HG02642 (cell line): ENCODE data around the gene GPR137C.

Experiments
- ATAC-seq: cut with Tn5 transposase; IDR thresholded peaks from one replicate; pipeline ENCODE4 v1.9.1; 2021; ENCODE audit warnings: mild to moderate bottlenecking; ENCODE audit not compliant: unreplicated experiment, poor library complexity

Gene GPR137C, protein sequence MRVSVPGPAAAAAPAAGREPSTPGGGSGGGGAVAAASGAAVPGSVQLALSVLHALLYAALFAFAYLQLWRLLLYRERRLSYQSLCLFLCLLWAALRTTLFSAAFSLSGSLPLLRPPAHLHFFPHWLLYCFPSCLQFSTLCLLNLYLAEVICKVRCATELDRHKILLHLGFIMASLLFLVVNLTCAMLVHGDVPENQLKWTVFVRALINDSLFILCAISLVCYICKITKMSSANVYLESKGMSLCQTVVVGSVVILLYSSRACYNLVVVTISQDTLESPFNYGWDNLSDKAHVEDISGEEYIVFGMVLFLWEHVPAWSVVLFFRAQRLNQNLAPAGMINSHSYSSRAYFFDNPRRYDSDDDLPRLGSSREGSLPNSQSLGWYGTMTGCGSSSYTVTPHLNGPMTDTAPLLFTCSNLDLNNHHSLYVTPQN

DNA sequence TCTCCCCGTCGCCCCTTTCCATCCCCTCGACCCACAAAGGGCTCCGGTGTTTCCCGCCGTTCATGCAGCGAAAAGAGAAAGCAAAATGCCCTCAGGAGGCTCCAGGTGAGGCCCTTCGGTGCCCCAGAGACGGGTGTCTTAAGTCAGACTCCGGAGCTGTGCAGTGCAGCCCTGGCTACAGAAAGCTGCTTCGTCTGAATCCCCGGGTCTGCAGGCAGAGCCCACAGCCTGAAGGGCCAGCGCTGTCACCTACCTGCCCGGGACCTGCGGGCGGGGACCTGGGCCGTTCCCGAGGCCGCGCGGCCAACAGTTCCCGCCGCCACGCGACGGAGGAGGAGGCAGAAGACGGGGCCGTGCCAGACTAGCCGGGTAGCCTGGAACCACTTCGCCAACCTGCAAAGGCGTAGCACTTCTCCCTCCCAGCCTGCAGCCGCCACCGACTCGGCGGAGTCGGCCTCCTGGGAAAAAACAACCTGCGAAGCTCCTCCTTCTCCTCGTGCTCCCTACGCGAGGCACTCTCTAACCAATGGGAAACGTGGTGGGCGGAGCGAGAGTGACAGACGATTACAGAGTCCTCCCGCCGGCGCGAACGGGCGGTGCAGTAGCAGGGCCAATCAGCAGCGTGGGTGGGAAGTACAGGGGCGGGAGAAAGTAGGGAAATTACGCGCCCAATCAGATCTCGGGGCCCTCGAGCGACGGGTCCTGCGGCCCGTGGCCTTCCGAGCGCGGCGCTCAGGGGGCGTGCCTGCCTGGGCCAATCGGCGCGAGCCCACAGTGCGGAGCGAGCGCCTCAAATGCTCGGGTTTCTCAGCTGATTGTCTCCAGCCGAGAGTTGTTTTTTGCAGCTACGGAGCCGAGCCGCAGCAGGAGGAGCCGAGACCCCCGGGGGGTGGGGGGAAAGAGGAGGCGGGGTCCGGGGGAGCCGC lies at the start of gene GPR137C, which contains the start of gene TXNDC16:
Gene GPR137C (plus strand): TSS at position 774 of the 926 bp plus-strand sequence. CDS start 312 bp downstream, outside the sequence.
Gene TXNDC16 (minus strand): TSS at position 443 of the 926 bp plus-strand sequence. CDS start 8,948 bp downstream, outside the sequence.
- ATAC-seq: peak; percentile 94

DNA sequence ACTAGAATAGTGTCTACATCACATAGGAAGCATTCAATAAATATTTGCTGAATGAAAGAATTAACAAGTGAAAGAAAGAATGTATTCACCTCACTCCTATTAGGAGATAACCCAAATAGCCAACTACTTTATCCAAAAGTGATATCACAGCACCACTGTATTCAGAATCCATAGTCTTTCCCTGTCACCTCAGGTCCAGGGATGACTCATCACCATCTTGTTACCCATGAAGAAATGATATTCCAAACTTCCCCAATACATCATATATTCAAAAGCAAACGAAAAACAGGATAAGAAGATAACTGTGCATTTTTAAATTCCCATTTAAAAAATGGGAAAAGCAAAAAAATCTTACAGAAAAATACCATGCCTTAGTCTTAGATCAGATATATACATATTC lies 39.4 kb upstream of the GPR137C start:
- no peak for ATAC-seq

DNA sequence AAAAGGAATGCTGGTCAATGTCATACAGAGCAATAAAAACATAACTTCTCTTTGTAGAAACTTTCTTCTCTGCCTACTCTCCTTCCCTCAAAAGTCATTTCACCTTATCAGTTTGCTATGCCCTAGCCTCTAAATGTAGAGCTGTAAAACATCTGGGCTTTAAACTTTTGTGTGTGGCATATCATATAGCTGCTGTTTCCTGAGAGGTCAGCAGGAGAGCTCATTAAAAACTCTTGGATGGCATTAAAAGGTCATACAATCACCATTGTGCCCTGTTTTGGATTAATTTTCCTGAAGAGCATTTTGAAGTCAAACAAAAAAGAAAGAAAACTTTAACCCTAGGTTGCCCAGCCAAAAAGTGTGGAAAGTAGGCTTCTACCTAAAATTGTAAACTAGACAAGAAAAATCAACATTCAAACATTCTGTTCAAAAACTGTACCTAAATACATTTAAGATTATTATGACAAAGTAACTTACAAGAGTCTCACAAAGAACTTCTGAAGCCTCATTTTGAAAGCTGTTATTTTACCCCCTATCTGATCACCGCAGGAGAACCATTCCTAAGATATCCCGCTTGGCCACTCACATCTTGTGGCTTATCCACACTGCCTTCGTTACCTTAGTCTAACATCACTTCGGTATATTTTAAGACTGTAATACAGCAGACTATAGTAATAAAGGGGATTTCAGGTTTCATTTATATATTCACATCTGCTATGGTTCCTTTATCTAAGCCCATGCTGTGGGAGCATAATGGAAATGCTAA lies 38.4 kb upstream of the GPR137C start:
- ATAC-seq: no peak

DNA sequence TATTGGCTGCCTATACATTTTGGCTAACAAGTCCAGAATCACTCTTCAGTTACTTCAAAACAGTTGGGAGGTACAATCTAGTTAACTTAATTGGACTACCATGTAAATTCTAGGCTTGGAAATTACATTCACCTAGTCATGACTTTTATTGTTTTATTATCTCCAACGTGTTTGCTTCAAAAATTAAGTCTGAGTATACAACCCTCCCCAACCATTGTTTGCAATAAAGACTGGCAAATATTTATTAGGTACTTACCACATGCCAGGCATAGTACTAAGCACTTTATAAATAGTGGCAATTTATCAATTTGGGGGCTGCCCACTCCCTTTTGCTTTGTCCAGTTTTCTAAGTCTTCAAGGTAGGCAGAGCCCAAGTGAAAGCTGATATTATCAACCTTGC lies 30.6 kb upstream of the GPR137C start:
- ATAC-seq: no peak

DNA sequence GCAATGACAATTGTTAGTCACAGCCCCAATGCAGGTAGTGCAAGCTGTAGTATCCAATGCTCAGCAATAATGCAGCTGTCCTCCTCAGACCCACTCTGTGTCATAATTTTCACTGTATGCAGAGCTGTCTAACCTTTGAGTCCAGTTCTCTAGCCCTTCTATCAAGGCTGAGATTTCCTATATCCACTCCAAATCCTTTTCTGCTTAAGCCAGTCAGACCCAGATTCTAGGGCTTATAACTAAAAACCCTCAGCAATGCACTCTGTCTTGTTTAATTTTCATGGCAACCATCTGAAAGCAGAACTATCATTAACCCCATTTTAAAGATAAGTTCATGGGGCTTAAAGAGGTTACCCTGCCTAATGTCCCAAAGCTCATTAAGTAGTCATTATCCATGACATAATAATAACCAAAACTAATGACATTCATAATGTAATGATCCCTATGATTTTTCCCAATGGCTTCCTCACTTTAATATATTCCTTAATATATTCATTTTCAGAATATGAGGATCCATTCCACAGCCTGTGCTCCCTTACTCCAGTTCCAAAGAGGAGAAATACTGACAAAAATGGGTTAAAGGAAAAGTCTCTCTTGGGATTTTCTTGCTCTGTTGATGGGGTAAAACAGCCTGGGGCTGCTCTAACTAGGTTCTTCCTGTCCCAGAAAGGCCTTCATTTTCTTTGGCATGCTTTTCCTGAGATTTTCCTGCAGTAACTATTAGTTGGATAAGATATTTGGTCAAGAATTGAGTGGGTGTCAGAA lies 29.9 kb upstream of the GPR137C start:
- no peak for ATAC-seq

DNA sequence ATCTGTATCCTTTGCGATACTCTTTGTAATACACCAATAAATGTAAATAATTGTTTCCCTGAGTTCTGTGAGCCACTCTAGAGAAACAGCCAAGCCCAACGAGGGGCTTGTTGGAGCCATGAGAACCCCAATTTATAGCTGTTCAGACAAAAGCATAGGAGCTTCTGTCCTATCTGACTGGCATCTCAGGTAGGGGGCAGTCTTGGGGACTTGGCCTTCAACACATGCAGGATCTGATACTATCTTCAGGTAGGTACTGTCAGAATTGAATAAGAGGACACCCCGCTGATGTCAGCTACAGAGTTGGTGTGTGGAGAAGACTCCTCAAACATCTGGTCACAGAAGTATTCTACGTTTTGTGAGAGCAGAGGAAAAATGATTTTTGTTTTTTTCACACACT lies 25.6 kb upstream of the GPR137C start:
- no peak for ATAC-seq

DNA sequence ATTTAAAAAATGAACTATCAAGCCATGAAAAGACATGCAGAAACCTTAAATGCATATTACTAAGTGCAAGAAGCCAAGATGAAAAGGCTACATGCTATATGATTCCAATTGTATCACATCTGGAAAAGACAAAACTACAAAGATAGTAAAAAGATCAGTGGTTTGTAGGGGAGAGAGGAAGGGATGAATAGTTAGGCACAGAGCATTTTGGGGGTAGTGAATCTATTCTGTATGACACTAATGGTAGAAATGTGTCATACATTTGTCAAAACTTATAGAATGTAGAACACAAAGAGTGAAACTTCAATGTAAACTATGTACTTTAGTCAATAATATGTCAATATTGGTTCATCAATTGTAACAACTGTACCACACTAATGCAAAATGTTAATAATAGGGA lies 21.2 kb upstream of the GPR137C start:
- ATAC-seq: no peak

DNA sequence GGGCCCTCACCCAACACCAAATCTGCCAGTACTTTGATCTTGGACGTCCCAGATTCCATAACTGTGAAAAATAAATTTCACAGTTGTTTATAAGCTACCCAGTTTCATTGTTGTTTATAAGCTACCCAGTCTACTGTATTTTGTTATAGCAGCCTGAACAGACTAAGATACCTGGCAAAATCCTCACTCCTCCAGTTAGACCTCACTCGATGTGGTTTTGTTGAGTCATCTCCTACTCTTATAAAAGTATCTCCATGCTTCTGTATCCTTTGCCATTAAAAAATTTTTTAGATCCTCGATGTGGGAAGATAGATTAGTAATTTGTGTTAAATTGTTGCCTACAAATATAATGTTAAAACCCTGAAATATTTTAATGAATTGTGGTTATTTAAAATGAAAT lies 16.4 kb upstream of the GPR137C start:
- no peak for ATAC-seq

DNA sequence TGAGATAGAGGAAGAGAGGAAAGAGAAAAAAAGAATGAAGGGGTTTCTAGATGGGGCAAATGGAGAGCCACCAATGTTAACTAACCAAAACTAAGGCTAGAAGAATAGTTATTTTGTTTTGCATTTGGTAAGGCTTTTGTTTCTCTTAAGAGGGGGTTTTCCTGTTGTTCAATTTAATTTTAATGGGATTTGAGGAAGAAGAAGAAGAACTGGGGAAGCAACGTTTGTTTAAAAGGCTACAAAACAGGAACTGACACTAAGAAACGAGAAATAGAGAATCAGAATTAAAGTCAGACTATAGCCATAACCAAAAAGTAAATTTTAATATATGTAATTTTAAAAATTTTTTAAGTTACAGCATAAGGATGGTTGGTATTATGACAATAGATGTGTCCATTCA lies 14.0 kb upstream of the GPR137C start:
- ATAC-seq: no peak

DNA sequence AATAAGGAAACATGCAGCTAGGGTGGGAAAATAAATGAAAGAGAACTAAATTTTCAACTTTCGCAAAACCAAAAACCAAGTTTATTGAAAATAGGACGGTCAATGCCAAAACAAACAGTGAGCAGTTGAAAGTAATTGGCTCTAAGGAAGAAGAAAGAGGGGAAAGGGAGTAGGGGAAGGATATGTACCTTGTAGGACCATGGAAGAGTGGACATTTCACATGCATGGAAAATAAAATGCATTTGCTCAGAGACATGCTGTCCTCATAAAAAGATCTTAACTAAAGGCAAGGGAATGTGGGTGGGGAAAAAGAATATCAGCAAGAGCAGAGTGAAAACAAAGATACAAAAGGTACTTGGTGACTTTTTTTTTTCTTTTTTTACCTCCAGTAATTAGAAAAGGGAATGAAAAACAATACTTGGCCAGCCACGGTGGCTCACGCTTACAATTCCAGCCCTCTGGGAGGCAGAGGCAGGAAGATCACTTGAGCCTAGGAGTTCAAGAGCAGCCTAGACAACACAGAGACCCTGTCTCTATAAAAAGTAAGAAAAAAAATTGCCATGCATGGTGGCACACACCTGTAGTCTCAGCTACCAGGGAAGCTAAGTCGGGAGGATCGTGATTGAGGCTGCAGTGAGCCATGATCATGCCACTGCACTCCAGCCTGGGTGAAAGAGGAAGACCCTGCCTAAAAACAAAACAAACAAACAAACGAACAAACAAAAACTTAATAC lies 6.9 kb upstream of the GPR137C start:
- ATAC-seq: no peak

DNA sequence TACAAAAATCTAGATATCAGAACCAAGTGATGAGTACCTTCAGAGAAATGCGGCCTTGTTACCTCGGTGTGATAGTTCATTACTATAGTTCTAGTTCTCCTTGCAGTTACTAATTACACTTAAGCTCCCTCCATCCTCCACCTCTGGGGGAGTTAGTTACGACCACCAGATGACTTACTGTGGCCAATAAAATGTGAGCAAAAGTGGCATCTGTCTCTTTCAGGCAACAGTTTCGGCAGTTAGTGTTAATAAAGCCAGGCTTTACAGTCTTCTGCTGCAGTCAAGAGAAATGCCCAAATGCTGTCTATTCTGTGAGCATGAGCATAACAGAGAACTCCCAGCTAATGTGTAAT lies 6.3 kb upstream of the GPR137C start:
- no peak for ATAC-seq

DNA sequence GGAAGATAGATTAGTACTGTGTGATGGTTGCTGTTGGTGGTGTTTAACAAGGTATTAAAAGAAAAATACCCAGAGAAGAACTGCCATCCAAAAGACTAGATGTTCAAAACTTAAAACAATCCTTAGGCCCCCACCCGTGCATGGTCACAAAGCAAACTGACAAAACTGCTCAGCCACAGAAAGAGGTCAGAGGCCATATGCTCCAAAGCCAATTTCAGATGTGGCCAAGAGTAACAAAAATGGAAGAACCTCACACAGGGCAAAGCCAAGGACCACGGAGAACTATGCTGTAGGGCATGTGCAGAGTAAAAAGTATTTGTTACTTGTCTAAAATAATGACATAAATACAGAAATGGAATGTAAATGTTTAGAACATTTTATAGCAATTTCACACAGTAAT lies 5.6 kb upstream of the GPR137C start:
- no peak for ATAC-seq

DNA sequence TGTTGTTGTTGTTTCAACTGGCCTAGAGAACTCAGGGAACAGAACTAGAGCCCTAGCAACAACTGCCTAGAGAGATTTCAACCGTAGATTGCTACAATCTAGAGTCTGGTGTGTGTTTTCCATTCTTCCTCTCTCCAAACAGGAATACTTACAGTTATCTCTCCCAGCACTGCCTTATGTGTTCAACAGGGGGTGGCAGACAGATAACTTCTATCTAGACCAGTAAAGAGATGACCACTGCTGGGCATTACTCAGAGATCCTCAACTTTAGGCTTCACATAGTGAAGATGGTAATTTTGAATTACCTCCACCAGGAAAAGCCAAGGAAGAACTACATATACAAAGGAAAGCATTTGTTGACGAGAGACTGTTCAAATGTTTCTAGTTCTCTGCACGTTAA lies 5.1 kb upstream of the GPR137C start:
- no peak for ATAC-seq

DNA sequence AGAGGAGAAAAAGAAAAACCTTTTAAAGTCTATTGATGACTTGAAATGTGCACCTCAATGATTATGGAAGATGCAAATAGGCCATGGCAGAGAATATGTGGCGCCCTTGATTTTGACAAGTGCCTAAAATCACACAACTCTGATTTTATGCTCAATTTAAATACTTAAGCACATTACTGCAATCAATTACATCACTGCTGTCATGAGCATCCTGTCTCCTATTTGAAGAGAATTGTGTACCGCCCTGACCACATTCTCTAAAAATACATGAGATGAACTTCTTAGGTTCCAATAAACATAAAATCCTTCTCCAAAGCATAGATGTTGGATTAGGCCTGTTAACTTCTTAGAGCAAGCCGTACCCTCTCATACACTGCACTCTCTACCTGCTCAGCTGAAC lies 2.0 kb upstream of the GPR137C start:
- no peak for ATAC-seq

DNA sequence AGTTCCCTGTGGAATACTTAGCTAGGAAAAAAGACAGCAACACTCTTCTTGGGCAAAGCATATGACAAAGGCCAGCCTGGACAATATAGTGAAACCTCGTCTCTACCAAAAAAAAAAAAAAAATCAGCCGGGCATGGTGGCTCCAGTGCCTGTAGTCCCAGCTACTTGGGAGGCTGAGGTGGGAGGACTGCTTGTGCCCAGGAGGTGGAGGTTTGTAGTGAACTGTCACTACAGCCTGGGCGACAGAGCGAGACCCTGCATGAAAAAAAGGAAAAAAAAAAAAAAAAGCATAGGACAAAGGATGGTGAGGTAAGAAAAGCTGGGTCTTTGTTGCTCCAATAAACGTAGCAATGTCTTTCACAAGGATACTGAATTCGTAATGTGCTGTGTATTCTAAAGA lies 1.4 kb upstream of the GPR137C start:
- ATAC-seq: no peak

DNA sequence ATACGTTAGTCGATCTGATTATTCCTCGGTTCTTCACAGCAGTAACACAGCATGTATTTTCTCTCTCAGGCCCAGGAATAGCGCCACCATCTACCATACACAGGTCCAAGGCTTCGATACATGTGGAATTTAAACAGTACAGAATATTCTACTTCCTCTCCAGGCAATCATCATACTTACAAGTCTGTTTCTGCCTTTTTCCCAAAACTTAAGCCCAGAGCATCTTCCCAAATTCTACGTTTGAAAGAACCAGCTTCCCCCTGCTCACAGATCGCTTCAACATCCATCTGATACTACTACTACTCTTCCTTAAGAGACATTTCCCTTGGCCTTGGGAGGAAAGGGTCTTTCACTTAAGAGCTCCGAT lies 957 bp upstream of the GPR137C start:
- ATAC-seq: no peak

DNA sequence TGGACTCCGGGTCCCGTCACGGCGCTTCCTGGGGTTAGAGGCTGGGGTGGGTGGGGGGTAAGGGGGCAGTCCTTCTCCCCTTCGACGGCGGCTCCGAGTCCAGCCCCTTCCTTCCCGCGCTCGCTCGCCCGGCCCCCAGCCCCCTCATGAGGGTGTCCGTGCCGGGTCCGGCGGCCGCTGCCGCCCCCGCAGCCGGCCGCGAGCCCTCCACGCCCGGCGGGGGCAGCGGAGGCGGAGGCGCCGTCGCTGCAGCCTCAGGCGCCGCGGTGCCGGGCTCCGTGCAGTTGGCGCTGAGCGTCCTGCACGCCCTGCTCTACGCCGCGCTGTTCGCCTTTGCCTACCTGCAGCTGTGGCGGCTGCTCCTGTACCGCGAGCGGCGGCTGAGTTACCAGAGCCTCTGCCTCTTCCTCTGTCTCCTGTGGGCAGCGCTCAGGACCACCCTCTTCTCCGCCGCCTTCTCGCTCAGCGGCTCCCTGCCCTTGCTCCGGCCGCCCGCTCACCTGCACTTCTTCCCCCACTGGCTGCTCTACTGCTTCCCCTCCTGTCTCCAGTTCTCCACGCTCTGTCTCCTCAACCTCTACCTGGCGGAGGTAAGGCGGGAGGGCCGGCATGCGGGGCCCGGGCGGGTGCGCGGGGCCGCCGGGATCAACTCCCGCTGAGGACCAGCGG lies 500 bp downstream of the GPR137C start:
- peak; percentile 28 for ATAC-seq

DNA sequence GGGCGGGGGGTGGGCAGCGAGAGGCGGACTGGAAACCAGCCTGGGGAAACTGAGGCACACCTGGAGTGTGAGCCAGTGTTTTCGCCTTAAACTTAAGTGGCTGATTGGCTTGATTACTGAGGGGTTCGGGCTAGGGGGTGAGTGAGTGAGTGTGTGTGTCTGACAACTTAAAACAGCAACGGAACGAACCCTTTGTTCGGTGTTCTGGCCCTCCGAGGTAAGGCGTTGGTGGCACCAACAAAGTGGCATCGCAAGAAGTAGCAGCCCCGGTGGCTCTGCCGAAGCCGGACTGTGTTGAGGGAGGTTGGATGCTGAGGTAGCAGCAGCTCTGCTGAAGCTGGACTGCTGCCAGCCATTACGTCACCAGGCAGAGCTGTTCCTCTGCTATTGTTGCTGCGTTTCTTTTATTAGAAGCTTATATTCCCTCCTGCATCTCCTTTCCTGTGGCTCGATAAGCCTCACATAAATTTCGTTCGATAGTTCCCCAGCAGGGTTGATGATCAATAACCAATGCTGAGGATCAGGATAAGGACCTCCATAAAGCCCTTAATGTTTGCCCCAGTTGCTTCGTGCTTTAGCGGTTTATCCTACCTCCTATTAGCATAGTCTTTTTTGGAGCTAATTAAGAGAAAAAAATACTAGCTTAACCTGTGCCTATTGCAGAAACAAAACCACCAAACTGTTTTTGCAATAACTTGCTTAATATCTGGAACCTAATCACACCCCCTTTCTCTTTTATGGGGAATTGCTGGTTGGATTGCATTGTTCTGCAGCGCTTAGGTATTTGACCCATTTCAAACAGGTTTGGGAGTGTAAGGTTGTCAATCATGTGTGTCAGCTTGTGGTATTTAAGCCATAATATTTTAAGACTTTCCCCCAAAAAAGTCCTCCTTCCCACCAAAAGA lies 1.3 kb downstream of the GPR137C start:
- ATAC-seq: no peak
